Measurements from ENCODE around the gene AKAP11.
A peak's percentile ranks its signal among the peaks of the same experiment; 100 is the strongest.

AKAP11 gene

GRCh38 chr13:42327725-42328124 is 55.8 kb downstream of the AKAP11 start:
- no peak for DNase-seq (ENCODE audit: low read depth)
- no peak overlapping the region for H3K4me3 ChIP-seq (ENCODE audit: low read length)
- TF ChIP-seq CTCF (conservative IDR thresholded peaks at IDR 0.05; ENCODE audit: low read length) = no peak

DNA sequence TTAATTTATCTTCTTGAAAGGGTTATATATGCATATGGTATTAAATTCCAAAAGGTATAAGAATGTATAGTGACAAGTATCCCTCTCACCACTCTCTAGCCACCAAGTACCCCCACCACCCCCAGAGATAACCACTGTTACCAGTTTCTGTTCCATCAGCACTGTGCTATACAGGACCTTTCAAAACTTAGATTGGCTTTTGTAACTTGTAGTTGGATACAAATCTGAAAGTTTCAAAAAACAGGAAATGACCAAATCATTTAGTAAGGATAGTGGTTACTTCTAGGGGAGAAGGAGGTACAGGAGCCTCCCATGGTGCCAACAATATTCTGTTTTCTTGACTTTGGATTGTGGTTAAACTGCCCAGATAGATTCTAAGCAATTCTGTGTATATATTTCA is 56.7 kb downstream of the AKAP11 start:
- DNase-seq (ENCODE audit: low read depth) = no peak
- TF ChIP-seq CTCF (conservative IDR thresholded peaks at IDR 0.05; ENCODE audit: low read length) = no peak
- no peak overlapping the region for H3K4me3 ChIP-seq (ENCODE audit: low read length)

- H3K4me3 ChIP-seq (ENCODE audit: low read length) = no peak overlapping the region
- DNase-seq (ENCODE audit: low read depth) = no peak
- no peak for TF ChIP-seq CTCF (conservative IDR thresholded peaks at IDR 0.05; ENCODE audit: low read length)
These were observed 57.3 kb downstream of the AKAP11 start for GRCh38 chr13:42329239-42329638.

- H3K4me3 ChIP-seq (ENCODE audit: low read length) = no peak overlapping the region
- peak; percentile 38 for DNase-seq (ENCODE audit: low read depth)
- no peak for TF ChIP-seq CTCF (conservative IDR thresholded peaks at IDR 0.05; ENCODE audit: low read length)
These were observed 59.1 kb downstream of the AKAP11 start for GRCh38 chr13:42331009-42331408.

DNA sequence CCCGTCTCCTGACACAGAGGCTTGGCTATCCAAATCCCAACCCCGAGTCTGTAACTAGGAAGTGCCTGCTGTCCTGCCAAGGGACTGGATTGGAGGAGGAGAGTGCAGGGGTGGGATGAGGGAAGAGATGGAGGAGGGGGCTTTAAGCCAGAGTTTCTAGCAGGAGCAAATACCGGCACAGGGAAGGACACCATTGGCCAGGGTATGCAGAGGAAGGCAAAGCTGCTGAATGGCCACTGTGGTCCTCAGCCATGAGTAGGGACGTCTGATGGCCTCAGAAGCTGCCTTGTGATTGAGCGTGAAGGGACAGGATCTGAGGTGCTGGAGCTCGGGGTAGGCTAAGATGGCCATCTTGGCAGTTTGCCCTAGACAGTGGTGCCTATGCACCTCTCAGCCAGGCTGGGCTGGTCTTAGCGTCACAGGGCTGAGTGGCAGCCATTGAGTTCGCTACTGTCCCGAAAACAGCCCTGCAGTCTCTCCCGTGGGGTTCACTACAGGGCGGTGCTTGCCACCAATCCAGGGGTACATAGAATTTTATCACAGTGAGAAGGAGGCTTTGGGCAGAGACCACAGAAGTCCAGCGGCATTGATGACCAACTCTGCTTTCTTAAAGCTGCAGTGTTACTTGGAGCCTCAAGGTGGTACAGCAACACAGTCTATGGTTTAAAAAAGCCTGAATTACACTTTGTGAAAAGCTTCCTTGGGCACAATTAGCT is 61.8 kb downstream of the AKAP11 start:
- TF ChIP-seq CTCF (conservative IDR thresholded peaks at IDR 0.05; ENCODE audit: low read length) = peak; percentile 42
- DNase-seq (ENCODE audit: low read depth) = peak; percentile 9
- H3K4me3 ChIP-seq (ENCODE audit: low read length) = no peak overlapping the region

DNA sequence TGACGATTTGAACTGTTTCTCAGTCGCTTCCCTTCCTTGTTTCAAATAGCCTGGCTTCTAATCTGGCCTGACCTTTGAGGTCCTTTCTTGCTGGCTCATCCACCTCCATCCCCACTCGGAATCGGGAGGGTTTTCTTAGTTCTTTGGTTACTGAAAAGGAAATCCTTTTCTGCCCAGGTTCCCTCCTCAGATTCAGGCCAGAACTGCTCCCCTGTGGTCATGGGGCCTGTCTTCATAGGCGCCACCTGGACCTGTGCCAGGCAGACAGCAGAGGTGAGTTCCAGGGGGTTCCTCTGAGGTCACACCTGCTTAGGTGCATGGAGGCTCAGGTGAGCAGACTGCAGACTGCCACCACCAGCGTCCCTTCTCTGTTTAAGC is 62.4 kb downstream of the AKAP11 start:
- no peak for TF ChIP-seq CTCF (conservative IDR thresholded peaks at IDR 0.05; ENCODE audit: low read length)
- H3K4me3 ChIP-seq (ENCODE audit: low read length) = no peak overlapping the region
- DNase-seq (ENCODE audit: low read depth) = no peak

DNA sequence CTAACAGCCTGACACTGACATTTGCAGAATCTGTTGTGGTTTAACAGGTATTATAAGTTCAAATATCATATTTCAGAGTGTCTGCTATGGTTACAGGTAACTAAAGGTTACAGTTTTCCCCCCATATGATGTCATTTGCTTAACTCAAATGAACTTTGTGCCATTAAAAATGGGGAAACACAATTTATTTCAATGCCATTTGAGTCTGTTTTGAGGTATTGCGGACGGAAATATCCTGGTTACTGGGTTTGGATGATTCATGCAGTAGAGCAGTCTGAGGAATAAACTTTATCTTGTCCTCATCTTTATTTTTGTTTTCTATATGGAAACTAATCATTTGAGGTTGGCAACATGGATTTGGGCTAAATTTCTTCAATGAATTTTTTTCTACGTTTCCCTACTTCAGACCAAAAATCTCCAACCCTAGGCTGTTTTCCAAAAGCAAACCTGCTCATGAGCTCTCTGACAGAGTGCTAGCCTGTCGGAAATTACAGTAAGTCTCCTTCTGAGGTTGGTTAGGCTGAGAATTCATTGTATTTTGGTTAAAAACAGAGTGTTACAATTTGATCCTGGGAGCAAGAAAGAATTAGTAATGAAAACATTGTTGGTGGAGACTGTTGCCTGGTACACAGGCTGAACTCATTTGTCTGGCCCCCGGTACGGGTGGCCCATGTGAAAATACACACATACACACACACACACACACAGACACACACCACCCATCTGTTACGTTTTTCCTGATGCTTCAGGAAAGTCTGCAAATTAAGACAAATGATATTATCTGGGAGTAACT is 66.1 kb downstream of the AKAP11 start:
- no peak overlapping the region for H3K4me3 ChIP-seq (ENCODE audit: low read length)
- TF ChIP-seq CTCF (conservative IDR thresholded peaks at IDR 0.05; ENCODE audit: low read length) = no peak
- no peak for DNase-seq (ENCODE audit: low read depth)

Measured in AG10803 (cell line).